ENCODE results near the gene ST3GAL3. TPM values are rescaled to one million over a fixed set of nuclear protein-coding genes. Genes with fewer than 3 reads are reported as not detected.
"Not testable (repeated sequence)": the region's sequence is repeated elsewhere in the genome, so short reads cannot be mapped to it uniquely, and the experiment has no call there.

ST3GAL3 gene
- total RNA-seq, 2 donors from 2014 or later, result 25.3 to 34.9 TPM

GRCh38 chr1:43831851-43832250, 124.5 kb downstream of the ST3GAL3 start:
- DNase-seq (no peak), ATAC-seq (replicated peaks in 1 of 2) (no peak)
- peak overlapping the region; percentile 38 to 57 for H3K4me3 Mint-ChIP-seq
- H3K9me3 Mint-ChIP-seq, result peaks cover 0 to 2% of the 10 kb centered on the region in 2 donors
- peak overlapping the region; percentile 54 for H3K27ac Mint-ChIP-seq
- H3K4me1 Mint-ChIP-seq (ENCODE audit: low read depth), result peaks cover 68% of the 10 kb centered on the region
- no peaks in the 10 kb centered on the region for H3K27me3 Mint-ChIP-seq (ENCODE audit: low read depth)
- peaks cover 2 to 11% of the 10 kb centered on the region in 2 donors for H3K36me3 Mint-ChIP-seq (ENCODE audit: insufficient read depth in 2 of 2)

GRCh38 chr1:43832255-43832654, 124.9 kb downstream of the ST3GAL3 start:
- Mint-ChIP-seq H3K4me1 (ENCODE audit: low read depth) (peaks cover 72% of the 10 kb centered on the region), H3K27me3 (ENCODE audit: low read depth) (no peaks in the 10 kb centered on the region), H3K9me3 (peaks cover 0 to 2% of the 10 kb centered on the region in 2 donors), H3K4me3 (peak overlapping the region; percentile 38 to 57), H3K36me3 (ENCODE audit: insufficient read depth in 2 of 2) (peaks cover 2 to 11% of the 10 kb centered on the region in 2 donors), H3K27ac (peak overlapping the region; percentile 54)
- peak; percentile 73 to 79 for ATAC-seq (replicated peaks in 1 of 2)
- peak; percentile 52 to 59 for DNase-seq

DNA sequence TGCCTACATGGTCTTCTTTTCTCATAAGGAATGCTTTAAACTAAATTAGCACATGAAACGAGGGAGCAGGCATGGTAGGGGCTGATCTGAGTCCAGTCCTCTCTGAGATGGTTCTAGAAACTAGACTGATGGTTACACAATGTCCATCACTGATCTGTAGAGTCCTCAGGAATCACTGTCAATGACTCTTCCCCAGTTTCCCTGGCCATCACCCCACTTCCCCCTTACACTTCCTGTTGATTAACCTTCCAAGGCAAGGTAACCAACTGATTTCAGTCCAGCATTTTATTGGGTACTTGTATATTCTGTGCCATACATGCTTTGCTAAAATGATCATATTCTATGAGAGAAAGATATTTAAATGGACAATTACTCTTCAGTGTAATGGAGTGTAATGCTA, 125.7 kb downstream of the ST3GAL3 start:
- H3K4me3 Mint-ChIP-seq, result no peak overlapping the region
- DNase-seq, result no peak
- H3K27ac Mint-ChIP-seq, result peak overlapping the region; percentile 92
- H3K4me1 Mint-ChIP-seq (ENCODE audit: low read depth), result peaks cover 72% of the 10 kb centered on the region
- H3K36me3 Mint-ChIP-seq (ENCODE audit: insufficient read depth in 2 of 2), result peaks cover 2 to 11% of the 10 kb centered on the region in 2 donors
- peaks cover 0 to 2% of the 10 kb centered on the region in 2 donors for H3K9me3 Mint-ChIP-seq
- no peaks in the 10 kb centered on the region for H3K27me3 Mint-ChIP-seq (ENCODE audit: low read depth)
- ATAC-seq (replicated peaks in 1 of 2), result no peak

DNA sequence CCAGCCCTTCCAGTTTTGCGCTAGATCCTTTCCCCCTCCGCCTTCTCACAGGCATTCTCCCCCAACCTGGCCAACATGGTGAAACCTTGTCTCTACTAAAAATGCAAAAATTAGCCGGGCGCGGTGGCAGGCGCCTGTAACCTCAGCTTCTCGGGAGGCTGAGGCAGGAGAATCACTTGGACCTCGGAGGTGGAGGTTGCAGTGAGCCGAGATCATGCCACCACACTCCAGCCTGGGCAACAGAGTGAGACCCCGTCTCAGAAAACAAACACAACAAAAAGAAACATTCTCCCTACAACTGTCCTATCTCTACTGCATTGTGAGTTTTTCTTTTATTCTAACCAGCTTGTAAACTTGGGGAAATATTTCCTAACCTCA, 126.6 kb downstream of the ST3GAL3 start:
- H3K9me3 Mint-ChIP-seq; DNase-seq; ATAC-seq (replicated peaks in 1 of 2); H3K27me3 Mint-ChIP-seq (ENCODE audit: low read depth): not testable (repeated sequence)
- Mint-ChIP-seq H3K4me3 (peak overlapping the region; percentile 24 to 37), H3K4me1 (ENCODE audit: low read depth) (peaks cover 75% of the 10 kb centered on the region), H3K36me3 (ENCODE audit: insufficient read depth in 2 of 2) (peaks cover 2 to 11% of the 10 kb centered on the region in 2 donors), H3K27ac (peak overlapping the region; percentile 27)

- H3K27ac Mint-ChIP-seq, result peak overlapping the region; percentile 27
- H3K4me1 Mint-ChIP-seq (ENCODE audit: low read depth), result peaks cover 75% of the 10 kb centered on the region
- H3K9me3 Mint-ChIP-seq, result peaks cover 0 to 2% of the 10 kb centered on the region in 2 donors
- no peaks in the 10 kb centered on the region for H3K27me3 Mint-ChIP-seq (ENCODE audit: low read depth)
- peak overlapping the region; percentile 24 to 37 for H3K4me3 Mint-ChIP-seq
- DNase-seq (peak; percentile 21 to 34), ATAC-seq (replicated peaks in 1 of 2) (no peak)
- peaks cover 2 to 11% of the 10 kb centered on the region in 2 donors for H3K36me3 Mint-ChIP-seq (ENCODE audit: insufficient read depth in 2 of 2)
Observed at GRCh38 chr1:43834280-43835081, 127.1 kb downstream of the ST3GAL3 start.

DNA sequence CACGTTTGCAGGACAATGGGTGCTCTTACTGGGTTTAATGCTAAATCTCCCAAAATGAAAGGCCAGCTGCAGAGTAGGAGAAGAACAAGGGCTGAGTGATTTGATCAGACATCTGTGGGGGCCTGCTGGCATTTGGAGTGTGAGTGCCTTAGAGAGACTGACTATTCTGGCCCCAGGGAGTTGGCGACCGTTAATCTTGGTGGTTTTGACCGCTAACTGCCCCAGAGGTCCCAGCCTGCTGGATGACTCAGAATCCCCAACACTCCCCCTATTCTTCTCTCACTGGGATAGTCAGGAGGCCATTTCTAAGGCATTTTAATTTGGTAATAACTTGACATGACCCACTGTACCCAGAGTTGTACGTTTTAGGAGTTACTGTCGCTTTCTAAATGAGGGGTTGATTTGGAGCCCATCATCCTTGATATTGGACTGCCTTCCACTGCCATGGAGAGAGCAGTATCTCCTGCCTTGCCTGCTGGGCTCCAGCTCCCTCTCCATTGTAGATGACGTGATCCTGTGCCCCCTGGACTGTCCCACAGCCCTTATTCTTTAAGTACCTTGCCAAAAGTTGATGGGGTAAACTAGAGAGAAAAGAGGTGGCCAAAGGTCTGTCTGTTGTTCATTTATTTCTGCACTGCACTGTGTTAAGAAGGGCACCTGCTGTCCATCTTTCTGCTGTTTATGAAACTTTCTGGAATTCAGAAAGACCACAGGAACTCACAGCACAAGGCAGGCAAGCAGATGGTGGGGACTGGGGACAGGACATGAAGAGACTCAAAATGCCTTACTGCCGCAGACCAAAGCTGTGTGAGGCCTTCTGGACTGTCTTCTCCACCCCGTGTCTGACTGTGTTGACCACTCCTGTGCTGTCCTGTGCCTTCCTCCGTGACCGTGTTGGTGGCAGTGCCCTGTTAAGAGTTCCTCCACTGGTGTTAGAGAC, 128.0 kb downstream of the ST3GAL3 start:
- Mint-ChIP-seq H3K27ac (peak overlapping the region; percentile 87), H3K4me3 (peak overlapping the region; percentile 63 to 65), H3K4me1 (ENCODE audit: low read depth) (peaks cover 72% of the 10 kb centered on the region), H3K9me3 (peaks cover 0 to 2% of the 10 kb centered on the region in 2 donors), H3K27me3 (ENCODE audit: low read depth) (no peaks in the 10 kb centered on the region), H3K36me3 (ENCODE audit: insufficient read depth in 2 of 2) (peaks cover 2 to 13% of the 10 kb centered on the region in 2 donors)
- ATAC-seq (replicated peaks in 1 of 2) (no peak), DNase-seq (no peak)

DNA sequence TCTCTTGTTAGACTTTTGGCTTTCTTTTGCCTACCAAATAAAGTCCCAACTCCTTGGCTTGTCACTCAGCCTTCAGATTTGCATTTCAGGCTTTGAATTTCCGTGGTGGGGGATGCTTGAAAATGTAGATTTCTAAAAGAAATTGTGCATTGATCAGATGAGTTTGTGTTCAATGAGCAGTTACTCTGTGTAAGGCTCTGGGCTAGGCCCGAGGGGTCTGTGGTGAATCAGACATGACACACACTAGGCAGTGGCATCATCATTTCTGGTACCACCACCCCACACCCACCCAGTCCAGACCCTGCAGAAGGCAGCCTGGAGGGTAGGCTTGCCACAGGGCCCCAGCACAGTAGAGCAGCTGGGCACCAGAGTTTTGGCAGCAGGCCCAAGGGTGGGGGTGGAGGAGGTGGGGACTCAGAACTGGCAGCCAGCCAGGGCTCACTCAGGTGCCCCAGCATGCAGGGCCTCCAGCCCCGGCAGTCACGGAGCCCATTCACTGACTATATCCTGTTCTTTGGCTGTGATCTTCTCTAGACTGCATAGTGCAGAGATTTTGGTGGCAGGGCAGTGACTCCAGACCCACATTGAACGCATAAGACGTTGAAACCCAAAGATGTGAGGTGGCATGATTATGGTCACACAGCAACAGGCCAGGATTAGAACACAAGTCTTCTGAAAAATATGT, 129.1 kb downstream of the ST3GAL3 start:
- Mint-ChIP-seq H3K4me3 (peak overlapping the region; percentile 63 to 65), H3K4me1 (ENCODE audit: low read depth) (peaks cover 62% of the 10 kb centered on the region), H3K27ac (peak overlapping the region; percentile 87), H3K9me3 (peaks cover 0 to 2% of the 10 kb centered on the region in 2 donors), H3K36me3 (ENCODE audit: insufficient read depth in 2 of 2) (peaks cover 8 to 13% of the 10 kb centered on the region in 2 donors), H3K27me3 (ENCODE audit: low read depth) (no peaks in the 10 kb centered on the region)
- ATAC-seq (replicated peaks in 1 of 2) (peak; percentile 87 to 91), DNase-seq (peak; percentile 90)

GRCh38 chr1:43839056-43839455, 131.7 kb downstream of the ST3GAL3 start:
- H3K36me3 Mint-ChIP-seq (ENCODE audit: insufficient read depth in 2 of 2), result peaks cover 22 to 28% of the 10 kb centered on the region in 2 donors
- H3K9me3 Mint-ChIP-seq, result peaks cover 4 to 7% of the 10 kb centered on the region in 2 donors
- H3K27me3 Mint-ChIP-seq (ENCODE audit: low read depth), result no peaks in the 10 kb centered on the region
- peaks cover 35% of the 10 kb centered on the region for H3K4me1 Mint-ChIP-seq (ENCODE audit: low read depth)
- no peak overlapping the region for H3K27ac Mint-ChIP-seq
- DNase-seq, result no peak
- ATAC-seq (replicated peaks in 1 of 2), result no peak
- H3K4me3 Mint-ChIP-seq, result no peak overlapping the region

DNA sequence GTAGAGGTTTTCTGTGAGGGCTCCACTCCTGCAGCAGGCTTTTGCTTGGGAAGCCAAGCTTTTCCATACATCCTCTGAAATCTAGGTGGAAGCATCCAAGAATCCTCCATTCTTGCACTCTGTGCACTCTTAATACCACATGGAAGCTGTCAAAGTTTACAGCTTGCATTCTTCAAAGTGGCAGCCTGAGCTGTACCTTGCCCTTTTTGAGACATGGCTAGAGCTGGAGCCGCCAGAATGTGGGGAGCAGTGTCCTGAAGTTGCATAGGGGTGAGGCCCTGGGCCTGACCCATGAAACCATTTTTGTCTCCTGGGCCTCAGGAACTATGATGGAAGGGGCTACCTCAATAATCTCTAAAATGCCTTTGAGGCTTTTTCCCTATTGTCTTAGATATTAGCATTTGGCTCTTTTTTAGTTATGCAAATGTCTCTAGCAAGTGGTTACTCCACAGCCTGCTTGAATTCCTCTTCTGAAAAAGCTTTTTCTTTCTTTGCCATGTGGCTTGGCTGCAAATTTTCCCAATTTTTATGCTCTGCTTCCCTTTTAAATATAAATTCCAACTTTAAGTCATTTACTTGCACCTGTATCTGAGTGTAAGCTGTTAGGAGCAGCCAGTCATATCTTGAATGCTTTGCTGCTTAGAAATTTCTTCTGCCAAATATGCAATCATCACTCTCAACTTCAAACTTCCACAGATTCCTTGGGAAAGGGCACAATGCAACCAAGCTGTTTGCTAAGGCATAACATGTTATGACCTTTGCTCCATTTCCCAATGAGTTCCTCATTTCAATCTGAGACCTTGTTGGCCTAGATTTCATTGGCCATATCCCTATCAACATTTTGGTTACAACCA, 134.2 kb downstream of the ST3GAL3 start:
- DNase-seq, result no peak
- peaks cover 10% of the 10 kb centered on the region for H3K4me1 Mint-ChIP-seq (ENCODE audit: low read depth)
- no peak overlapping the region for H3K27ac Mint-ChIP-seq
- peaks cover 15 to 28% of the 10 kb centered on the region in 2 donors for H3K36me3 Mint-ChIP-seq (ENCODE audit: insufficient read depth in 2 of 2)
- H3K4me3 Mint-ChIP-seq, result no peak overlapping the region
- peaks cover 4 to 7% of the 10 kb centered on the region in 2 donors for H3K9me3 Mint-ChIP-seq
- no peak for ATAC-seq (replicated peaks in 1 of 2)
- no peaks in the 10 kb centered on the region for H3K27me3 Mint-ChIP-seq (ENCODE audit: low read depth)

DNA sequence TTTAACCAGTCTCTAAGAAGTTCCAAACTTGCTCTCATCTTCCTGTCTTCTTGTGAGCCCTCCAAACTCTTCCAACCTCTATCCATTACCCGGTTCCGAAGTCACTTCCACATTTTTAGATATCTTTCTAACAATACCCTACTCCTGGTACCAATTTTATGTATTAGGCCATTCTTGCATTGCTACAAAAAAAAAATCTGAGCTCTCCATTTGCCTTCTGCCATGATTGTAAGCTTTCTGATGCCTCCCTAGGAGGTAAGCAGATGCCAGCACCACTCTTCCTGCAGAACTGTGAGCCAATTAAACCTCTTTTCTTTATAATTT, 134.8 kb downstream of the ST3GAL3 start:
- ATAC-seq (replicated peaks in 1 of 2) (no peak), DNase-seq (no peak)
- Mint-ChIP-seq H3K36me3 (ENCODE audit: insufficient read depth in 2 of 2) (peaks cover 15 to 28% of the 10 kb centered on the region in 2 donors), H3K4me1 (ENCODE audit: low read depth) (peaks cover 9% of the 10 kb centered on the region), H3K9me3 (peaks cover 4 to 7% of the 10 kb centered on the region in 2 donors), H3K27ac (no peak overlapping the region), H3K4me3 (no peak overlapping the region), H3K27me3 (ENCODE audit: low read depth) (no peaks in the 10 kb centered on the region)

DNA sequence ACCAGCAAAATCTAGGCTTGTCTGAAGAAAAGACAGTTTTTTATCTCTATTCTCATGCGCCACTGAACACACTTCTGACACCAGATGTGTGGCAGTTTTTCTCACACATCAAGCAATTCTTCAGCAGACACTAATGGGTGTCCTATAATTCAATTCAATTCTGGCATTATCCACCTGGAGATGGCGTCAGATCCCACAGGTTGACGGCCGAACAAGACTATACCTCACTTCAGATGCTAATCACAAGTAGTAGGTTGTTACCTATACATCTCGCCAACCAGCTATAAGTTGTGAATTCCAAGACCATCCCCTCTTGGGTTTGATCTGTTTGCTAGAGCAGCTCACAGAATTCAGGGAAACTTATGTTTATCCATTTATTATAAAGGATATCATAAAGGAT, 136.3 kb downstream of the ST3GAL3 start:
- ATAC-seq (replicated peaks in 1 of 2), result no peak
- no peak for DNase-seq
- Mint-ChIP-seq H3K36me3 (ENCODE audit: insufficient read depth in 2 of 2) (peaks cover 15 to 28% of the 10 kb centered on the region in 2 donors), H3K27ac (no peak overlapping the region), H3K9me3 (peaks cover 4 to 7% of the 10 kb centered on the region in 2 donors), H3K27me3 (ENCODE audit: low read depth) (no peaks in the 10 kb centered on the region), H3K4me1 (ENCODE audit: low read depth) (peaks cover 10% of the 10 kb centered on the region), H3K4me3 (no peak overlapping the region)

DNA sequence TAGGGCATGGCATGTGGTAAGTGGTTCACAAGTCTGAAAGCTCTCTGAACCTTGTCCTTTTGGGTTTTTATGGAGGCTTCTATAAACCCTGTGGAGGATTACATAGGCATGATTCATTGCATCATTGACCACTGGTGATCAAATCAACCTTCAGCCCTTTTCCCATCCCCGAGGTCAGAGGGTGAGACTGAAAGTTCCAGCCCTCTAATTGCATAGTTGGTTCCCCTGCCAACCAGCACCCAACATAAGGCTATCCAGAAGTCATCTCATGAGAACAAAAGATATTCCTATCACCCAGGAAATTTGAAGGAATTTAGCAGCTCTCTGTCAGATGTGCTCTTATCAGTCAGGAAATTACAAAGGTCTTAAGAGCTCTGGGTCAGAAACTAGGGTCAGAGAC, 136.8 kb downstream of the ST3GAL3 start:
- peaks cover 15 to 28% of the 10 kb centered on the region in 2 donors for H3K36me3 Mint-ChIP-seq (ENCODE audit: insufficient read depth in 2 of 2)
- H3K27me3 Mint-ChIP-seq (ENCODE audit: low read depth), result no peaks in the 10 kb centered on the region
- H3K9me3 Mint-ChIP-seq, result peaks cover 4 to 7% of the 10 kb centered on the region in 2 donors
- DNase-seq (no peak), ATAC-seq (replicated peaks in 1 of 2) (no peak)
- no peak overlapping the region for H3K4me3 Mint-ChIP-seq
- peaks cover 10% of the 10 kb centered on the region for H3K4me1 Mint-ChIP-seq (ENCODE audit: low read depth)
- H3K27ac Mint-ChIP-seq, result no peak overlapping the region
